Central memory CD8-positive, alpha-beta T cell (primary cell): ENCODE measurements around the gene CHST13.
A peak's percentile ranks its signal among the peaks of the same experiment; 100 is the strongest.

Source experiments
- ATAC-seq: fragments of 150-1000 bp; cut with Tn5 transposase; replicated peaks from 2 replicates; pipeline ENCODE4 v1.10.0; 2022; ENCODE audit warnings: mild to moderate bottlenecking, moderate FRiP score, moderate number of reproducible peaks; ENCODE audit not compliant: poor library complexity, severe bottlenecking; ENCODE audit errors: extremely low read depth
- DNase-seq, 2 donors: peaks; one replicate each; pipeline ENCODE4 v3.0.0; 2021; ENCODE audit warnings: low spot score in 2 of 2
- H3K27ac Mint-ChIP-seq: one replicate; pipeline ENCODE4 v1.8.0; 2022; ENCODE audit warnings: low read depth, mild to moderate bottlenecking, moderate library complexity, mixed read lengths
- H3K27me3 Mint-ChIP-seq: one replicate; pipeline ENCODE4 v1.8.0; 2022; ENCODE audit warnings: mixed read lengths
- H3K36me3 Mint-ChIP-seq: one replicate; pipeline ENCODE4 v1.8.0; 2022; ENCODE audit warnings: mild to moderate bottlenecking, moderate library complexity, mixed read lengths; ENCODE audit not compliant: insufficient read depth
- H3K4me1 Mint-ChIP-seq: one replicate; pipeline ENCODE4 v1.8.0; 2022; ENCODE audit warnings: mixed read lengths
- H3K4me3 Mint-ChIP-seq: one replicate; pipeline ENCODE4 v1.8.0; 2022; ENCODE audit warnings: mild to moderate bottlenecking, moderate library complexity, mixed read lengths
- H3K9me3 Mint-ChIP-seq: one replicate; pipeline ENCODE4 v1.8.0; 2022; ENCODE audit warnings: mixed read lengths

CHST13 gene

GRCh38 chr3:126546013-126546412 is 22.1 kb downstream of the CHST13 start:
- H3K27ac Mint-ChIP-seq = no peak overlapping the region
- H3K4me3 Mint-ChIP-seq = no peak overlapping the region

GRCh38 chr3:126546549-126547239 is 22.7 kb downstream of the CHST13 start:
- Mint-ChIP-seq H3K27me3 (peaks cover 22% of the 10 kb centered on the region), H3K9me3 (no peaks in the 10 kb centered on the region)

More at GRCh38 chr3:126546013-126546412, 22.1 kb downstream of the CHST13 start:
- Mint-ChIP-seq H3K9me3 (no peaks in the 10 kb centered on the region), H3K4me1 (no peaks in the 10 kb centered on the region), H3K36me3 (peaks cover 3% of the 10 kb centered on the region), H3K27me3 (peaks cover 17% of the 10 kb centered on the region)
- DNase-seq (no peak), ATAC-seq (no peak)

GRCh38 chr3:126547721-126548120 is 23.8 kb downstream of the CHST13 start:
- Mint-ChIP-seq H3K27me3 (peaks cover 22% of the 10 kb centered on the region), H3K9me3 (no peaks in the 10 kb centered on the region), H3K4me1 (no peaks in the 10 kb centered on the region), H3K36me3 (peaks cover 3% of the 10 kb centered on the region), H3K4me3 (no peak overlapping the region), H3K27ac (no peak overlapping the region)
- DNase-seq (no peak), ATAC-seq (no peak)

More at GRCh38 chr3:126546549-126547239, 22.7 kb downstream of the CHST13 start:
- Mint-ChIP-seq H3K27ac (no peak overlapping the region), H3K36me3 (peaks cover 3% of the 10 kb centered on the region), H3K4me1 (no peaks in the 10 kb centered on the region), H3K4me3 (no peak overlapping the region)
- DNase-seq (peak in 1 of 2 donors; percentile 5), ATAC-seq (no peak)

GRCh38 chr3:126548556-126549466 is 24.9 kb downstream of the CHST13 start:
- DNase-seq (peak in 1 of 2 donors; percentile 4), ATAC-seq (no peak)
- H3K36me3 Mint-ChIP-seq = peaks cover 2% of the 10 kb centered on the region
- H3K27me3 Mint-ChIP-seq = peaks cover 22% of the 10 kb centered on the region
- no peaks in the 10 kb centered on the region for H3K9me3 Mint-ChIP-seq
- H3K27ac Mint-ChIP-seq = no peak overlapping the region
- no peaks in the 10 kb centered on the region for H3K4me1 Mint-ChIP-seq
- no peak overlapping the region for H3K4me3 Mint-ChIP-seq

- Mint-ChIP-seq H3K36me3 (peaks cover 2% of the 10 kb centered on the region), H3K4me1 (no peaks in the 10 kb centered on the region), H3K27ac (no peak overlapping the region), H3K4me3 (no peak overlapping the region), H3K9me3 (no peaks in the 10 kb centered on the region), H3K27me3 (peaks cover 22% of the 10 kb centered on the region)
- DNase-seq (peak; percentile 7 to 8), ATAC-seq (no peak)
Measured at GRCh38 chr3:126549861-126550487, 26.0 kb downstream of the CHST13 start.

GRCh38 chr3:126550488-126551051 is 26.6 kb downstream of the CHST13 start:
- peak; percentile 6 to 8 for DNase-seq
- no peaks in the 10 kb centered on the region for H3K9me3 Mint-ChIP-seq
- no peak overlapping the region for H3K27ac Mint-ChIP-seq

GRCh38 chr3:126551121-126551838 is 27.3 kb downstream of the CHST13 start:
- no peak overlapping the region for H3K27ac Mint-ChIP-seq

More at GRCh38 chr3:126550488-126551051, 26.6 kb downstream of the CHST13 start:
- ATAC-seq = no peak
- peaks cover 2% of the 10 kb centered on the region for H3K36me3 Mint-ChIP-seq
- H3K27me3 Mint-ChIP-seq = peaks cover 22% of the 10 kb centered on the region
- H3K4me3 Mint-ChIP-seq = no peak overlapping the region
- no peaks in the 10 kb centered on the region for H3K4me1 Mint-ChIP-seq

GRCh38 chr3:126551839-126552687 is 28.1 kb downstream of the CHST13 start:
- DNase-seq (peak in 1 of 2 donors; percentile 7), ATAC-seq (no peak)
- H3K27ac Mint-ChIP-seq = no peak overlapping the region
- H3K4me1 Mint-ChIP-seq = no peaks in the 10 kb centered on the region
- H3K36me3 Mint-ChIP-seq = peaks cover 2% of the 10 kb centered on the region
- no peak overlapping the region for H3K4me3 Mint-ChIP-seq
- H3K27me3 Mint-ChIP-seq = peaks cover 22% of the 10 kb centered on the region
- H3K9me3 Mint-ChIP-seq = no peaks in the 10 kb centered on the region

More at GRCh38 chr3:126551121-126551838, 27.3 kb downstream of the CHST13 start:
- ATAC-seq (no peak), DNase-seq (peak; percentile 6 to 8)
- peaks cover 2% of the 10 kb centered on the region for H3K36me3 Mint-ChIP-seq
- no peaks in the 10 kb centered on the region for H3K4me1 Mint-ChIP-seq
- H3K9me3 Mint-ChIP-seq = no peaks in the 10 kb centered on the region
- peaks cover 22% of the 10 kb centered on the region for H3K27me3 Mint-ChIP-seq
- no peak overlapping the region for H3K4me3 Mint-ChIP-seq

- DNase-seq = peak in 1 of 2 donors; percentile 8
- Mint-ChIP-seq H3K4me1 (no peaks in the 10 kb centered on the region), H3K27me3 (peaks cover 22% of the 10 kb centered on the region), H3K9me3 (no peaks in the 10 kb centered on the region), H3K27ac (no peak overlapping the region), H3K4me3 (no peak overlapping the region), H3K36me3 (peaks cover 3% of the 10 kb centered on the region)
- no peak for ATAC-seq
Measured at GRCh38 chr3:126552688-126553283, 28.8 kb downstream of the CHST13 start.

- peaks cover 22% of the 10 kb centered on the region for H3K27me3 Mint-ChIP-seq
- H3K4me1 Mint-ChIP-seq = no peaks in the 10 kb centered on the region
- H3K36me3 Mint-ChIP-seq = peaks cover 3% of the 10 kb centered on the region
Measured at GRCh38 chr3:126553284-126554084, 29.5 kb downstream of the CHST13 start.

More at GRCh38 chr3:126553284-126554084, 29.5 kb downstream of the CHST13 start:
- no peak for ATAC-seq
- no peaks in the 10 kb centered on the region for H3K9me3 Mint-ChIP-seq
- H3K27ac Mint-ChIP-seq = no peak overlapping the region
- H3K4me3 Mint-ChIP-seq = no peak overlapping the region
- DNase-seq = no peak
